Erythroblast (primary cell): ENCODE results near the gene TREH.

Experiments used
- GATA1 ChIP-seq: IDR thresholded peaks from 2 replicates; pipeline ENCODE4 v1.6.1; 2011; ENCODE audit warnings: low read depth, mild to moderate bottlenecking, control low read depth, low read length, moderate library complexity
- POLR2A ChIP-seq: IDR thresholded peaks from 2 replicates; pipeline ENCODE4 v1.6.1; 2011; ENCODE audit warnings: mild to moderate bottlenecking, low read length

DNA sequence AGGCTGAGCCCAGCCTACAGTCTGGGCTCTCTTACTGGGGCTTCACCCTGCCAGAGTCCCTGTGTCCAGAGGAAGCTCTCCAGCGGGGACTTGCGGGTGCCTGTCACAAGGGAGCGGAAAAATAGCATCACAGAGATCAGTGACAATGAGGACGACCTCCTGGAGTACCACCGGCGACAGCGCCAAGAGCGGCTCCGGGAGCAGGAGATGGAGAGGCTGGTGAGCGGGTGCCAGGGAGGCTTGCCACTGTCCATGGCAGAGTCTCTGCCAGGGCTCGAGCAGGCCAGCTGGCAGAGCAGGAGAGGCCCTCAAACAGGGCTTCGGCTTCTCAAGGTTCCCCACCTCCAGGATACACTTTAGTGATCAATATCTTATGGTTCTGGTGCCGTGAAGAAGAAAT is 51.0 kb downstream of the TREH start:
- TF ChIP-seq POLR2A: no peak
- TF ChIP-seq GATA1: no peak
